Measurements from ENCODE around the gene MTSS2.
A peak's percentile ranks its signal among the peaks of the same experiment; 100 is the strongest.

The MTSS2 gene

DNA sequence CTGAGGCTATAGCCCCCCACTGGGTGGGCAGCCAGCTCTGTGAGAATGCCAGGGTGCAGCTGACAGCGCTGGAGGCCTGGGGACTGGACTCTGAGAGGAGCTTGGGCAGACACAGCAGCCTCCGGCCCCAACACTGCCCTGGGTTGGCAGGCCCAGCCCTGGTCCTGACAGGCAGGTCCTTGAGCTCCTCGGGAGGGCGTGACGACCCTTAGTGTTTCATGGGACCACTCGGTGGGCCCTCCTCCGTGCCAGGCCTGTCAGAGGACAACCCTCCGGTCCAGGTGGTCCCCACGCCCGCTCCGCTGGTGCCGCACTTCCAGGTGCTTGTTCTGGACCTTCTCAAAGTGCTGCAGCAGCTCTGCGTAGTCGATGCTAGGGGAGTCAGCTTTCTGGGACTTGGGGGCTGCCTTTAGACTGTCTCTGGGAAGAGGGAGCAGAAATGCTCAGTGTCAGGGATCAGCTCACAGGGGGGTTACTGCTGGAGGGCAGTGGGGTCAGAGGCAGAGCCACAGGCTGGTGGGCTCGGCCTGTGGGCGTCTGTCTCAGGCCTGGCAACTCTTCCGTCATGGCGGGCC lies 1.9 kb upstream of the MTSS2 start:
- no peak for FAIRE-seq
- DNase-seq (ENCODE audit: low spot score): no peak

GRCh38 chr16:70687102-70687511 lies 1.3 kb upstream of the MTSS2 start:
- DNase-seq (ENCODE audit: low spot score): no peak
- no peak for FAIRE-seq

DNA sequence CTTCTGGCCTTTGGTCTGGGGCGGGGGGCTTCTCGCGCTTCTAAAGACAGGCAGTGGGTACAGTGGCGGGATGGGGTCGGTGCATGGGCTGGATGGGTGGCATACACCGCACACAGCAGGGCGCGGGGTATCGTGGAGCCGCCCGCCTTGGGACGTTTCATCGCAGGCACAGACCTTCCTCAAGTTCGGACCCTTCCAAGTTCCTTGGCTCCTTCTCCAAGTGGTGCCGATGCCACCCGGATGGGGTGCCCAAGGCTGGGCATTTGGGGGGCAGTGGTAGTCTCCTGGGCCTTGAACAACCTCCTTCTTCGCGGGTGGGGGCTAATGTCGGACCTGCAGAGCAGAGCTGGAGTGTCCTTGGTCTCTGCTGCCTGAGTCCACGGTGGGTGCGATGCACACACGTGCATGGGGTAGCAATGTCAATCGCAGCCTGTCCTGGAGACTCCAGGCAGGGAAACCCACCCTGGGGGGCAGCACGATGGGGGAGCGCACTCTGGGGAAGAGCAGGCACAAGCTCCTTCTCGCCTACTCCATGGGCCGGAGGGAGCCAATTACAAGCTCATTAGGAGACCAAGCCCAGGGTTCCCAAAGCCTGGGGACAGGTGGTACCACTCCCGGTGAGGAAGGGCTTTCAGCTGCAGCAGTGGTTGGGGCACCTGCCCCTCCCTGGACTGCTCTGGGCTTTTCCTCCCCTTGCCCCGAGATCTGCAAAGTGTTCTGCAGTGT lies 686 bp upstream of the MTSS2 start:
- no peak for FAIRE-seq
- DNase-seq (ENCODE audit: low spot score): no peak

DNA sequence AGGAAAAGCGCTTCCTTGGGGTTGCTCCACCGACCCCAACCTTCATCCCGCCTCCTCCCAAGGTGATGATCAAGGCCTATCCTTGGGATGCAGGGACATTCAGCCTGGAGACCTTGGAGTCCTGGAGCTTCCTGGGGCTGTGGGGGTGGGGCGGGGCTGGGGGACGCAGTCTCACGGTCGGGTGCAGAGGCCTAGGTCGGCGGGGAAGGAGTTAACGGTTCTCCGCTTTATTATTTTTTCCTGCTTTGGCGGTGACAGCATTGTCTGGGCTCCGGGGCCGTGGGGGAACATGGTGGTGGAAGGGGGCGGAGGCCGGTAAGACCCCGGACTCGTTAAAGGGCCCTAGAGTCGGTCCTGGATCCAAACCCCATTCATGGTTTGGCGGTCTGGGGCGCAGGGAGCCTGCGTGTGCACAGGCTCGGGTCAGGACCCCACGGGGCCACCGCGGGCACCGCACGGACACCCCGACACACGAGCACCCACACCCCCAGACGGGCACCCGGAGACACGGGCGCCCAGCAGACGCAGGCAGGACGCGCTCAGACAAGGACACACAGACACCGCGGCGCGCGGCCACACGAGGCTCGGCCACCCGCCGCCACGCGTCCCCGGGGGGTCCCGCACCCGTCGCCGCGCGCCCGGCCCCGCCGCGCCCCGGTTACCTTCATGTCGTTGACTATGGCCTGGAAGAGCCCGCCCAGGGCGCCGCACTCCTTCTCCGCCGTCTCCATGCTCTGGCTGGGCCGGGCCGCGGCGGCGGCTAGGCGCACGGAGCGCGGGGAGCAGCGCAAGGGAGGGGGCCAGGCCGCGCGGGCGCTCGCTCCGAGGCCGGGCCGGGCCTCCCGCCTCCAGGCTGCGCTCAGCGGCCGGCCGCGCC lies 554 bp downstream of the MTSS2 start:
- no peak for FAIRE-seq
- no peak for DNase-seq (ENCODE audit: low spot score)

GRCh38 chr16:70684146-70685060 lies 1.4 kb downstream of the MTSS2 start:
- FAIRE-seq (no peak), DNase-seq (ENCODE audit: low spot score) (no peak)

DNA sequence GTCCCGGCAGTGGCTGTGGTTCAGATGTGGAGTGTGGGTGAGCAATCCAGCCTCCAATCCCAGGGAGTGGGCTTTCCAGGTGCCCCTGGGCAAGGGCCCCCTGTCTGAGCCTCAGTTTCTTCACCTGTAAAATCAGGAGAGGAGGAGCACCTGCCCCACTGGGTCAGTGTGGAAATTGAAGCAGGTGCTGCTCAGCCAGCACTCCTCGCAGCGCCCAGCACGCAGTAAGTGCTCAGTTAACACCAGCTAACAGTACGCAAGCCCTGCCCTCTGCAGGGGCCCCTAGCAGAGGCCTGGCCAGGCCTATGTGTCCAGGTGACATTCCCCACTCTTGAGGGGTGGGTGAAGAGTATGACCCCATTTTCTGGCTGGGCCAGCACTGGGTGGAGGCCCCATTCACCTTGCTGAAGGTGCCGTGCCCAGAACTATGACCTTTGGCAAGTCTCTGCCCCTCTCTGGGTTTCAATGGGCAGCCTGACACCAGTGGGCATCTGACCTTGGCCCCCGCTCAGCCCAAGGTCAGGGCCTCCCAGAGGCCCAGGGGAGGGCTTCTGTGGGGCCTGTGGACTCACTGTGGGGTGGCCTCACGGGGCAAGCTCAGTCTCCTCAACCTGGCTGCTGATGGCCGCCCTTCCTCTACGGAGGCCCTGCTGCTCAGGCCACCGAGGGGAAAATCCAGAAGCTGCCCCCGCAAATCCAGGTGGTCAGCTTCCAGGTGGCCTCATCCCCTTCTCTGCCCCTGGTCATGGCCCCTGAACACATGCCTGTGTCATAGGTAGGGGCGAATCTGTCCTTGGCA lies 2.5 kb downstream of the MTSS2 start:
- DNase-seq (ENCODE audit: low spot score) (no peak), FAIRE-seq (no peak)

DNA sequence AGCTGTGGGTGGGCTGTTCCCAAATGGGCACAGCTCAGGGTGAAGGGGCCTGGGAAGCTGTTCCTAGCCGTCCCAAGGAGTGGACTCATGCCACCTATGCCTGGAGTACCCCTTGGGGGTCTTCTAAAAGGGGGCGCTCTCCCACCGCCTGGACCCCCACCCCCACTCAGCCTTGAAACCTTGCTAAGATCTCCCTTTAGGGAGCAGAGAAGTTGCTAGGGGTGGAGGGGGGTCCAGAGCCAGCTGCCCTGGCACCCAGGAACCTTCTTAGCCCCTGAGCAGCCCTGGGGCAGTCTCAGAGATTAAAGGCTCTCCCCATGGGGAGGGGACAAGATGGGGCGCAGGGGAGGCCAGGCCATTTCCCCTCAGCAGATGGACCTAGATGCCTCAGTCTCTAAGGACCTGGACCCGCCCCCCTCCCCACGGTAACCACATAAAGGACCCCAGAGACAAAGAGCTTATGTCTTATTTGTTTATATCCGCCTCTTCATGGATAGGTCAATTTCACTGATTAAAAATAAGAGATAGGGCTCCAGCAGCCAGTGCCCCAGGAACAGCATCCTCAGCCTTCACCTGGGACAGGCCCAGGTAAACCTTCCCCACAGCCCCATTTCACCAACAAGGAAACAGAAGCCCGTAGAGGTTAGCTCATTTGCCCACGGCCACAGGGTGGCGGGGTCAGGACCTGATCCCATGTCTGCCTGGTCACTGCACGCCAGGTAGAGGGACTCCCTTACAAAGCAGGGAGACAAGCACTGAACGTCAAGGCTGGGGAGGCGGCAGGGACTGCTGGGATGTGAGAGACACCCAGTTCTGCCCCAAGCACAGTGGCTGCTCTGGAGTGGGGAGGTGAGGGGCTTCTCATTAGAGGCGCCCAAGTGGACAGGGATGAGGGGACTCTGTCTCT lies 3.4 kb downstream of the MTSS2 start:
- FAIRE-seq (no peak), DNase-seq (ENCODE audit: low spot score) (no peak)

DNA sequence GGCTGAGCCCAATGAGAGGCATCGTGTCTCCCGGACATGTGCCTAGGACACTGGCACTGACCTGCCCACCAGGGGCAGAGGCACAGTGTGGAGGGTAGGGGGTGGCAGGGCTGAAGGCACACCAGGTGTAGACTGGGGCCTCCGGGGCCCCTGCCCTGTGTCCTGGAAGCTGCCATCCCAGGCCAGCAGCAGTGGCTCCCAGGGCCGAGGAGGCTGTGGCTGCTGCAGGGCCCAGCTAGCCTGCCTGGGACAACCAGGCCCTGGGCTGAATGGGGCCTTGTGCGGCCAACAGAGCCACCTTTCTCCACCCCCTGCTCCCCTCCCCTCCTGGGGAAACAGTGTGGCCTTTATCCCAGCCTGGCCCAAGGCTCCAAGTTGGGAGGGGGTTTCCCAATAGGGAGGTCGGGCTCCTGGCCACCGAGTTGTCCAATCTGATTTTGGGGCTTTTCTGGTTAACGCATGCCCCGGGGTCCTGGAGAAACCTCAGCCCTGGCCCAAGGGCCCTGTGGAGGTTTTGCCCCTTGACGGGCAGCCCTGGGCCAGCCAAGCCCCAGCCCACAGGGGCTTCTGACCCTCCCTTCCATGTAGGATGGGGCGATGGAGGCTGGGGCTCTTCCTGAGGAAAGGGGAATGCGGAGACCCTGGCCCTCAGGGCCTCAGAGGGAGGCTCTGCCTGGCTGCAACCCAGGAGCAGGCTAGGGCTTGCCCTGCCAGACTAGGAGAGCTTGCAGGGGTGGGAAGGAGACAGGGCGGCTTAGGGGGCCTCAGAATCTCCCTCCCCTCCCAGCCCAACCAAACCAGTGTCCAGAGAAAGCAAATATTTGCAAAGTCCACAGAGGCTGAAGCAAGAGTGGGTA lies 4.2 kb downstream of the MTSS2 start:
- DNase-seq (ENCODE audit: low spot score): no peak
- FAIRE-seq: no peak

DNA sequence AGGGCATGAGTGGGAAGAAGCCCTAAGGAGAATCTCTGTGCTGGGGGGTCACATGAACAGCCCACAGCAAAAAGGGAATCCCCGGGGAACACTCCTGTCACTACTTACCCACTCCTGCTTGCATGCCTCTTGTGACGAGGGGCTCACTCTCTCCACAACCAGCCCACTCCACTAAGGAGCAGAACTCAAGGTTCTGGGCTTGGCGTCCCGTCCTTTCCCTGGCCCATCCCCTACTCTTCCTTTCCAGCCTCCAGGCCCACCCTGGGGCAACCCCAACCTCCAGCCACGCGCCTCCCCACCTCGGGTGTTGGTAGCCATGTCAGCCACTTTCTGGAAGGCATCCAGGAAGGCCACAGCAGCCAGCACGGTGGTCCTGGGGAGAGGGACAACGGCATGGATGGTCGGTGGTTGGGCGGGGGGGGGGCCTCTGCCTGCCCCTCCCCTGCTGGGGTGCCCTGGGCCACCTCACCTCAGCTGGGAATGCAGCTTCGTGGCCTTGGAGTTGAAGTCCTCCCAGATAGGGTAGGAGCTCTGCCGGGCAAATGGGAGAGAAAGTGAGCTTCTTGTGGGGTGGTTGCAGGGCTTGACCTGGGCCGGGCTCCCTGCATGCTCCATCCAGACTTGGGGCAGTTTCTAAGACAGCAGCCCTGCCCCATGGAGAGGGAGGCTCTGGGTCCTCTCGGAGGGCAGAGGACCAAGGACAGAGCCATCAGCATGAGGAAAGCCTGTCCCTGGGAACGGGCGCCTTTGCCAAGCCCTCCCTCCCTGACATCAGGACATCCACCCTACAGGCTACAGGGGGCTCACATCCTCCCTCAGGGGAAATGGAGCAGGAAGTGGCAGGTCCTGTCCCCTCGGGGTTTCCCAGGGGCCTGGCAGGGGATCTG lies 5.1 kb downstream of the MTSS2 start:
- FAIRE-seq (no peak), DNase-seq (ENCODE audit: low spot score) (no peak)

- FAIRE-seq (no peak), DNase-seq (ENCODE audit: low spot score) (no peak)
Observed at GRCh38 chr16:70679671-70680494, 6.0 kb downstream of the MTSS2 start.

DNA sequence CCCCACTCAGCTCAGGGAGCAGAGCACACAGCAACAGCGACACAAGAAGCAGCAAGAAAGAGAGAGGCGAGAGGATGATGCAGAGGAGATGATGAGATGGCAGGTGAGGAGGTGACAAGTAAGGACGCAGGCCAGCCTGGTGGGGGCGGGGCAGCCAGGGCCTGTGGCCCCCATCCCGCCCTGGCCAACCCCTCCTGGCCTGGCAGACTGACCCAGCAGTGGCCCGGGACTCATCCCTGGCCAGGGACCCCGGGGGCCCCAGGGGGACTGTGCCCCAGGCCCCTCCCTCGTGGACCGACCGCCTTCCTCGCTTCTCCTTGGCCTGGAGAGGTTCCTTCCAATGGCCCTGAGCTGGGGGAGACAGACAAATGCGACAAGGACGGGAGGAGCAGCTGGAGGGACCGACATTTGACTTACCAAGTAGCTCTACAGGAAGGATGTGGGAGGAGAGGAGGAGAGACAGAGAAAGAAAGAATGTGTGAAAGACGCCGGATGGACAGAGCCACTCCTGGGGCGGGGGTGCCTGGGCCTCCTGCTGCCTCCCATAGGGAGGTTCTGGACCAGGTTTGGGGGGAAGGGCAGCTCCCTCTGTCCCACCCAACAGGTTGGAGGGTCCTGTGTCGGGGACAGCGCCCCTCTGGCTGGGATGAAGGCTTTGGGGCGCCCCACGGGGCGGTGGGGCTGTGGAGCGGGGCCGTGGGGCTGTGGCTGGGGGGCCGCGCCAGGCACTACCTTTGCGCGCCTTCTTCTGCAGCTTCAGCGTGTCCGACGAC lies 6.8 kb downstream of the MTSS2 start:
- FAIRE-seq (no peak), DNase-seq (ENCODE audit: low spot score) (no peak)

GRCh38 chr16:70678121-70678897 lies 7.5 kb downstream of the MTSS2 start:
- DNase-seq (ENCODE audit: low spot score) (no peak), FAIRE-seq (no peak)

GRCh38 chr16:70677499-70678120 lies 8.2 kb downstream of the MTSS2 start:
- DNase-seq (ENCODE audit: low spot score) (no peak), FAIRE-seq (no peak)

DNA sequence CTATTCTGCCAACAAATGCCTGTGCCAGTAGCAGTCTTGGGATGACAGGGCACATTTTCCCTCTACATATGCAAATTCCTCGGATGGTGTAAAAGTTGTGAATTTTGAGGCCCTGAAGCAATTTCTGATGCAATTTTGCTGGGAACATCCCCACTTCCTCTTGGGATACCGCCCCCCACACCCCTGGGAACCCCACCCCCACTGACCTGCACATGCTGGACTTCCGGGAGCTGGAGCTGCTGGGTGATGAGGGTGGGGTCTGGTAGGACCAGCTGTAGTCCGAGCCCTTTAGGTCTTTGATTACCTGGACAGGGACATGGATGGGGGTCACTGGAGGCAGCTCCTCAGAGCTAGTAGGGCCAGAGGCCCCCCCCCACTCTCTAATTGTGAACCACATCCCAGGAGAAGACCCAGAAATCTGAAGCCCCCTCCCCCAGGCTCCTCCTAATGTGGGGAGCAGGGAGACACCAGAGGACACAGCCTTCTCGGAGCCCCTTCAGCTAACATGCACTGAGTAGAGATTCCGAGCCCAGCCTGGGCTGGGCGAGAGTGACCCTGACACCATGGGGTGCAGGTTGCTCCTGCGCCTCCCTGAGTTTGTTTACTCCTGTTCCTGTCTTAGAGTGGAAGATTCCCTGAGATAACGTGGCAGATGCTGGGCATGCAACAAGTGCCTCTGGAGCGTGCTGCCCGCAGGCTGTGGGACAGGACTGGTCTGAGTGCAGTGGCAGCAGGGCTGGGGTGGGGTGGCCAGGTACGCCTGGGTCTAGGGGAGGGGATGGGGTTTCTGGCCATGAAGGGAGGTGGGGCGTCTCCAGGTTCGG lies 9.0 kb downstream of the MTSS2 start:
- FAIRE-seq: peak; percentile 56
- DNase-seq (ENCODE audit: low spot score): no peak

Measured in urothelium cell line (cell line).